GM18498 (cell line): ENCODE results near the gene HPS4.
"Not testable (repeated sequence)": the region's sequence is repeated elsewhere in the genome, so short reads cannot be mapped to it uniquely, and the experiment has no call there.

Experiments used
- ATAC-seq: cut with Tn5 transposase; IDR thresholded peaks from one replicate; pipeline ENCODE4 v1.9.1; 2021; ENCODE audit warnings: mild to moderate bottlenecking, moderate library complexity; ENCODE audit not compliant: unreplicated experiment

HPS4 gene

GRCh38 chr22:26416670-26417276 lies 66.8 kb downstream of the HPS4 start:
- ATAC-seq, result no peak

GRCh38 chr22:26416256-26416655 lies 67.3 kb downstream of the HPS4 start:
- ATAC-seq, result no peak

- ATAC-seq, result no peak
These were observed 69.2 kb downstream of the HPS4 start for GRCh38 chr22:26414347-26414746.

- ATAC-seq, result no peak
These were observed 73.2 kb downstream of the HPS4 start for GRCh38 chr22:26410386-26410785.

DNA sequence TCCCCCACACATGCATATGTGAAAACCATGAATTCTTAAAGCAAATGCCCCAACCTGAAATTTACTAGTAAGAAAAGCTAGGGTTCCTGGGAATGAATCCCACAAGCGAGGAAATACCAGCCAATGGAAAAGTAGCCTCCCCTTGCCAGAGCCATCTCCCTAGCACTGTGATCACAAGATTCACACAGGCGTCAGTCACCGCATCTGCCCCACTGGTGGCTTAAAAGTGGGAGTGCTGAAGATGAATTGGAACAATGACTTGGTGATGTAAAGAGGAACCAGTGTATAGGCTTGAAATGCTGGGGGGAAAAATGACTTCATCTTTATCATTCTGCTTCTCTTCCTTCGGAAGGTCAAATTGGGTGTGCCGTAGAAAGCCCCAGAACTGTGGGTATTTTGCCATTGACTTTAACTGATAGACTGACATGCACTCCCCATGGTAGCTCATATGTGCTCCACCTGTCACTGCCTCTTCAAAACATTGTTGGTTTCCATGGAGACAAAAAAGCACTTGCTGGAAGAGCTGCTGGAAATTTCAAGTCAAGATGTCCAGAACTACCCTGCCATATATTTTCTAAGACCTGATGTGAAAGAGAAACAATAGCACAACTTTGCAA lies 73.8 kb downstream of the HPS4 start:
- ATAC-seq, result no peak

GRCh38 chr22:26408562-26409220 lies 74.9 kb downstream of the HPS4 start:
- ATAC-seq, result not testable (repeated sequence)

GRCh38 chr22:26406118-26406517 lies 77.5 kb downstream of the HPS4 start:
- ATAC-seq, result no peak

DNA sequence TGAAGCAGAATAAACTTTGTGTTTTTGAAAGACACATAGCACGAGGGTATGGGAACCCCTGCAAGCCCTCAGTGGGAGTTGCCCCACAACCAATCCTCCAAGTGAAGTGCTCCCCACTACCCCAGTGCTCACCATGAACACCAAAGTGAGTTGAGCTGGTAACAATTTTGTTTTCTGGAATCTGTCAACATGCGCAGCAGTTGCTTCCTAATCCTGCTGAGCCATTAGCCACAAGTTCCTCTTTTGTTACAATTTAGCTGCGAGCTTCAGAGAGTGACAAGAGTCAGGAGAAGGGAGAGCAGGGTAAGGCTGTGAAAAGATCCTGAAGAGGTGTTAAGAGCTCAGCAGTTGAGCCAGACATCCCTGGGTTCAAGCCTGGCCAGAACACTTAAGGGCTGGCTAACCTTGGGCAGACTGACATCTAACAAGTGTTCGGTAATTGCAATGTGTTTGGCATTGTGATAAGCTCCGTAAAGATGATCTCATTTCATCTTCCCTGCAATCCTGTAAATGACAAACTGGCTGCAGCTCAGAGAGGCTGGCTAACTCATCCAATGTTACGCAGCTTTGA lies 78.6 kb downstream of the HPS4 start:
- ATAC-seq, result no peak

- no peak for ATAC-seq
These were observed 81.9 kb downstream of the HPS4 start for GRCh38 chr22:26401726-26402125.
